HG03378 (cell line): Measurements from ENCODE around the gene KCNJ6.
"Not testable (repeated sequence)": the region's sequence is repeated elsewhere in the genome, so short reads cannot be mapped to it uniquely, and the experiment has no call there.

ENCODE experiments used
- ATAC-seq: cut with Tn5 transposase; IDR thresholded peaks from one replicate; pipeline ENCODE4 v1.9.1; 2021; ENCODE audit warnings: mild to moderate bottlenecking, moderate library complexity; ENCODE audit not compliant: unreplicated experiment

The KCNJ6 gene

GRCh38 chr21:37618081-37618480, 298.2 kb downstream of the KCNJ6 start:
- ATAC-seq = no peak

- ATAC-seq = no peak
Observed at GRCh38 chr21:37615962-37616361, 300.3 kb downstream of the KCNJ6 start.

GRCh38 chr21:37614351-37614875, 301.8 kb downstream of the KCNJ6 start:
- ATAC-seq = no peak

GRCh38 chr21:37607081-37607480, 309.2 kb downstream of the KCNJ6 start:
- ATAC-seq = no peak

- ATAC-seq = no peak
Observed at GRCh38 chr21:37606549-37606948, 309.7 kb downstream of the KCNJ6 start.

- ATAC-seq = no peak
Observed at GRCh38 chr21:37605006-37605405, 311.3 kb downstream of the KCNJ6 start.

GRCh38 chr21:37603129-37603528, 313.1 kb downstream of the KCNJ6 start:
- no peak for ATAC-seq

- ATAC-seq = no peak
Observed at GRCh38 chr21:37601915-37602314, 314.3 kb downstream of the KCNJ6 start.

- no peak for ATAC-seq
Observed at GRCh38 chr21:37601027-37601426, 315.2 kb downstream of the KCNJ6 start.

- ATAC-seq = no peak
Observed at GRCh38 chr21:37595944-37596343, 320.3 kb downstream of the KCNJ6 start.

- ATAC-seq = no peak
Observed at GRCh38 chr21:37594472-37594951, 321.7 kb downstream of the KCNJ6 start.

- ATAC-seq = no peak
Observed at GRCh38 chr21:37593740-37594471, 322.4 kb downstream of the KCNJ6 start.

- no peak for ATAC-seq
Observed at GRCh38 chr21:37593015-37593414, 323.2 kb downstream of the KCNJ6 start.

- no peak for ATAC-seq
Observed at GRCh38 chr21:37592496-37592895, 323.8 kb downstream of the KCNJ6 start.

GRCh38 chr21:37591994-37592393, 324.3 kb downstream of the KCNJ6 start:
- ATAC-seq = not testable (repeated sequence)

- ATAC-seq = not testable (repeated sequence)
Observed at GRCh38 chr21:37590836-37591235, 325.4 kb downstream of the KCNJ6 start.

GRCh38 chr21:37588644-37589043, 327.6 kb downstream of the KCNJ6 start:
- not testable (repeated sequence) for ATAC-seq

- ATAC-seq = no peak
Observed at GRCh38 chr21:37587635-37588177, 328.6 kb downstream of the KCNJ6 start.

GRCh38 chr21:37587203-37587602, 329.1 kb downstream of the KCNJ6 start:
- no peak for ATAC-seq

- no peak for ATAC-seq
Observed at GRCh38 chr21:37582590-37582989, 333.7 kb downstream of the KCNJ6 start.

- no peak for ATAC-seq
Observed at GRCh38 chr21:37580666-37581065, 335.6 kb downstream of the KCNJ6 start.

- ATAC-seq = no peak
Observed at GRCh38 chr21:37579356-37579755, 336.9 kb downstream of the KCNJ6 start.
